Measurements from ENCODE around the gene PLEKHG4B.

DNA sequence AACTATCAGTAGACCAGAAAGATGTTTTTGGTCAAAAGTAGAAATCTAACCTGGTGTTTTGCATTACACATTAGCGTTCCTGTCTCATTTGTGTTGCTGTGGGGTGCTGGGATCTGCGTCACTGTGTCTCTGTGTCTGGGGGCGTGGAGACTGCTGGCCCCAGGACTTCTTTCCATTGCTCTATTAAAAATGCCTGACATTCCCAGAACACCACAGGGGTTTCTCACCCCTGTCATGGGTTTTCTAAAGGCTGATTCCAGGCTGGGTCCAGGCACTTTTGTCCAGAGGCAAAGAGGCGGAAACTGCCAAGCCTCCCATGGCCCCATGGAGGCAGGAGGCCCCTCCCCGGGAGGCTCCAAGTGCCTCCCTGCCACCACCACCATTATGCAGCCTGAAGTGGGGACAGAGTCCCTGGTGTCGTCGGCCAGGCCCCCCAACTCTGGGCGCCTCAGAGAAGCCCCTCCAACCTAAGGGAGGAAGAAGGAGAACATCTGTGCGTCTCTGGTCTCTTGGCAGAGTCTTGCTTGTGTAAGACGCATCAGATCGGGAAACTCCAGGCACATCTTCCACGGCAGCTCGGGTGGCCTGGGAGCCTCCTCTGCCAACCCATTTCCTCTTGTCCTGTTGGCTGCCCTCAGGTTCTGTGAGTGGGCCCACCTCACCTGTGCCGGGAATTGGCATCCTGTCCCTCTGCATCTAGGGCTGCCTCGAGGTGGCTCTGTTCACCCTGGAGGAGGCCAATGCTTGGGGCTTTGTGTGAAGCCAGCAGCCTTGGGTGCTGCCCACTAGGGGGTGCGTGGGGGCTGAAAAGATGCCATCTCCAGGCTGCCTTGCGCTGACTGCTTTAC lies 13.8 kb upstream of the PLEKHG4B start:
- TF ChIP-seq MXI1 (conservative IDR thresholded peaks at IDR 0.05; ENCODE audit: poor library complexity, severe bottlenecking) (no peak), CTCF (IDR thresholded peaks at IDR 0.05; ENCODE audit: poor library complexity, severe bottlenecking) (no peak), REST (IDR thresholded peaks at IDR 0.05; ENCODE audit: borderline replicate concordance) (no peak), TAF1 (IDR thresholded peaks at IDR 0.05; ENCODE audit: low read depth) (no peak), EZH2 (IDR thresholded peaks at IDR 0.05; ENCODE audit: borderline replicate concordance, insufficient read depth, low read length, poor library complexity, severe bottlenecking) (no peak)
